ENCODE measurements around the gene HHLA2.

DNA sequence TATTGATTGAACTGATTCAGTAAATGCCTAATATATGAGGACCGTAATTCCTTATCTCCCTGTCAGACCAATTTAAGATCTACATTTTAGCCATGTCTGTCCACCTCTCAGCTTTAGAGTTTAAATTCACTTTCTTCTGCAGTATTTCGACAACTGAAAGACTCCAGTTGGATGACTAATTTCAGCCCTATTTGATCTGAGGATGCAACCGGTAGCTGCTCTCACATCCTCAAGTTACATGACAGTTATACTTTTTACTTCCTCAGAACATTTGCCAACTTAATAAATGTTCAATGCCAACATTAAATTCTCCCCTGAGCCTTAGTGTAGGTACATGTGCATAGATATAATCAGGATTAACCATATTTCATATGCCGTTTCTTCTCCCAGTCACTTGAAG, 2.5 kb upstream of the HHLA2 start:
- TF ChIP-seq, protein P1, sequence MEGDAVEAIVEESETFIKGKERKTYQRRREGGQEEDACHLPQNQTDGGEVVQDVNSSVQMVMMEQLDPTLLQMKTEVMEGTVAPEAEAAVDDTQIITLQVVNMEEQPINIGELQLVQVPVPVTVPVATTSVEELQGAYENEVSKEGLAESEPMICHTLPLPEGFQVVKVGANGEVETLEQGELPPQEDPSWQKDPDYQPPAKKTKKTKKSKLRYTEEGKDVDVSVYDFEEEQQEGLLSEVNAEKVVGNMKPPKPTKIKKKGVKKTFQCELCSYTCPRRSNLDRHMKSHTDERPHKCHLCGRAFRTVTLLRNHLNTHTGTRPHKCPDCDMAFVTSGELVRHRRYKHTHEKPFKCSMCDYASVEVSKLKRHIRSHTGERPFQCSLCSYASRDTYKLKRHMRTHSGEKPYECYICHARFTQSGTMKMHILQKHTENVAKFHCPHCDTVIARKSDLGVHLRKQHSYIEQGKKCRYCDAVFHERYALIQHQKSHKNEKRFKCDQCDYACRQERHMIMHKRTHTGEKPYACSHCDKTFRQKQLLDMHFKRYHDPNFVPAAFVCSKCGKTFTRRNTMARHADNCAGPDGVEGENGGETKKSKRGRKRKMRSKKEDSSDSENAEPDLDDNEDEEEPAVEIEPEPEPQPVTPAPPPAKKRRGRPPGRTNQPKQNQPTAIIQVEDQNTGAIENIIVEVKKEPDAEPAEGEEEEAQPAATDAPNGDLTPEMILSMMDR (IDR thresholded peaks at IDR 0.05; ENCODE audit: control extremely low read depth in 1 of 3, insufficient read depth in 1 of 3, low read depth in 1 of 3, low read length in 3 of 3): no peak
- TF ChIP-seq, protein P2, sequence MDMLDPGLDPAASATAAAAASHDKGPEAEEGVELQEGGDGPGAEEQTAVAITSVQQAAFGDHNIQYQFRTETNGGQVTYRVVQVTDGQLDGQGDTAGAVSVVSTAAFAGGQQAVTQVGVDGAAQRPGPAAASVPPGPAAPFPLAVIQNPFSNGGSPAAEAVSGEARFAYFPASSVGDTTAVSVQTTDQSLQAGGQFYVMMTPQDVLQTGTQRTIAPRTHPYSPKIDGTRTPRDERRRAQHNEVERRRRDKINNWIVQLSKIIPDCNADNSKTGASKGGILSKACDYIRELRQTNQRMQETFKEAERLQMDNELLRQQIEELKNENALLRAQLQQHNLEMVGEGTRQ (IDR thresholded peaks at IDR 0.05; ENCODE audit: low read length): no peak
- TF ChIP-seq SRF (IDR thresholded peaks at IDR 0.05; ENCODE audit: low read depth, low read length) (no peak), TAF1 (IDR thresholded peaks at IDR 0.05; ENCODE audit: low read depth, low read length) (no peak)
